Measurements from ENCODE around the gene CTSW. TPM values are rescaled to one million over a fixed set of nuclear protein-coding genes. Genes with fewer than 3 reads are reported as not detected.
A peak's percentile ranks its signal among the peaks of the same experiment; 100 is the strongest.

Gene CTSW
- total and polyA plus RNA-seq, 4 donors: 0.20 to 0.96 (median 0.45) TPM

DNA sequence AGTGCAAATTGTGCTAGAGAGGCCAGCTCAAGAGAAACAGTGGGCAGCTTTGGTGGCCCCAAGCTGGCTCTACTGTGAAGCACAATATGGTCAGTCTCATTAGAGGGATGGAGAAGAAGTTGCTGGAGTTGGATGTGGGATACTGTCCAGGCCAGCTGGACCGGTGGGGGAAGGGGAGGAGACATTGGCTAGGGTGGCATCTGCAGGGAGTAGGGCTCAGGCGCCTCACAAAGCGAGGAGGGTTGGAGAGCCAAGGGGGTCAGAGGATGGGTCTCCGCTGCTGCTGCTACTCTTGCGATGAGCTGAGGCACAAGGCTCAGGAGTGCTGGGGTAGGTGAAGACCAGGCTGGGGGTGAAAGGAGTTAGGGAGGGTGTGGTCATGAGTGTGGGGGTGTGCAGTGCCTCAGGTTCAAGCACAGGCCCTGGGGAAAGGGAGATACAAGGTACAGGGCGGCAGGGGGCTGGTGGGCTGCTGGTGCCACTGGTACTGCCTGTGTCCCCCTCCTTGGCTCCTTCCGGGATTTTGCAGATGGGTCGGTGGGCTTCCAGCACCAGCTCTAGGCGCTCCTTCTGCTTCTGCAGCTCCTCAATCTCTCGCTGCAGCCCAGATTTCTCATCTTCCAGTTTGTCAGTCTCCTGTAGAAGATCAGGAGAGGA is 13.2 kb downstream of the CTSW start:
- Histone ChIP-seq H3K4me3 (ENCODE audit: low read depth, low read length) (no peak overlapping the region), H3K27me3 (ENCODE audit: control insufficient read depth, insufficient read depth, low read length) (peaks cover 18% of the 10 kb centered on the region), H3K4me1 (ENCODE audit: control insufficient read depth, insufficient read depth, low read length) (peaks cover 51% of the 10 kb centered on the region), H3K9me3 (ENCODE audit: control insufficient read depth, insufficient read depth, low read length) (no peaks in the 10 kb centered on the region), H3K27ac (ENCODE audit: low read depth, low read length) (peak overlapping the region; percentile 69), H3K36me3 (ENCODE audit: control insufficient read depth, insufficient read depth, low read length) (peaks cover 2% of the 10 kb centered on the region)
- 77% methylated on average over 6 of the region's 10 CpGs for WGBS (ENCODE audit: insufficient coverage)
- DNase-seq (ENCODE audit: low read depth in 4 of 6, low spot score in 6 of 6): no peak

DNA sequence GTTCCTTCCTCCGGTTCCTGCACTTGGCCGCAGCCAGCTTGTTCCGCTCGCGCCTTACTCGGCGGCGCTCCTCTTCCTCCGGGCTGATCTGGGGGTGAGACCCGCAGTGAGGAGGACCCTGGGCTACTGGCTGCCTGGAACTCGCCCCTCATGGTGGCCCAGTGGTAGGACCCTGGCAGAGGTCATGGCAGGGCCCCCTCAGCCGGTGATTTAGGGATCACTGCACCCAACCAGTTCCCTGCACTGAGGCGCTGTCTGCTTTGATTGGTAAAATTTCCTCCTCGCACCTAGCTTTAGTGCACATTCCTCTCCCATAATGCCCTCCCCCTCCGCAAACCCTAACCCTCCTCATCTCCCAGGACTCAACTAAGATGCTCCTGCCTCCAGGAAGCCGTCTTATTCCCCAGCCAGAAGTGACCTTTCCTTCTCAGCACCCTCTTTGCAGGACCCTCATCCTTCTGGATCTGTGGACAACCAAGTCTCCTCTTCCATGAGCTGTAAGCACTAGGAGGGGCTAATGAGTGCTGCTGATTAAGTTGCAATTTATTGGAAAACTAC is 14.5 kb downstream of the CTSW start:
- WGBS (ENCODE audit: insufficient coverage): 81% methylated on average over 14 of the region's 16 CpGs
- DNase-seq (ENCODE audit: low read depth in 4 of 6, low spot score in 6 of 6): no peak
- Histone ChIP-seq H3K4me3 (ENCODE audit: low read depth, low read length) (no peak overlapping the region), H3K9me3 (ENCODE audit: control insufficient read depth, insufficient read depth, low read length) (no peaks in the 10 kb centered on the region), H3K36me3 (ENCODE audit: control insufficient read depth, insufficient read depth, low read length) (peaks cover 2% of the 10 kb centered on the region), H3K27ac (ENCODE audit: low read depth, low read length) (peak overlapping the region; percentile 67), H3K4me1 (ENCODE audit: control insufficient read depth, insufficient read depth, low read length) (peaks cover 43% of the 10 kb centered on the region), H3K27me3 (ENCODE audit: control insufficient read depth, insufficient read depth, low read length) (peaks cover 30% of the 10 kb centered on the region)

DNA sequence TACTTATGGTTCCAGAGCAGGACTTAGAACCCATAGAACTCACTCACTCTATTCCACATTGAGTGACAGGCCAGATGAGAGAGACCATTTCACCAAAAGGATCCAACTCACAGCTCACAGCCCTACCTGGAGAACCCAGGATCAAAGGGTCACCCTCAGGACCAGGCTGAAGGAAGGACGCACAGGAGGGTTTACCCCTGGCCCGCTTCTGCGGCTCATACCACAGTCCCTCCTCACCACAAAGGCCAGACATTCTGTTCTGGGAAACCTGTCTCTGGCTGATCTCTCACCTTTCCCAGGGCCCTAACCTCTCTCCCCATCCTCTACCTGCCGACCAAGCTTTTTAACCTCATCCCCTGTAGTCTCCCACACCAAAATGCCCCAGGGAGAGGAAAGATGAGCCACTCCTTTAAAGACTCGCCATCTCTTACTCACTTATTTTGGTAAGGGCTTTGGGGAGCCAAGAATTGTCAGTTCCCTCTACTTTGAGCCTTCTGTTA is 15.9 kb downstream of the CTSW start:
- WGBS (ENCODE audit: insufficient coverage): 90% methylated on average over 3 of the region's 5 CpGs
- no peak for DNase-seq (ENCODE audit: low read depth in 4 of 6, low spot score in 6 of 6)
- Histone ChIP-seq H3K36me3 (ENCODE audit: control insufficient read depth, insufficient read depth, low read length) (peaks cover 2% of the 10 kb centered on the region), H3K4me1 (ENCODE audit: control insufficient read depth, insufficient read depth, low read length) (peaks cover 48% of the 10 kb centered on the region), H3K9me3 (ENCODE audit: control insufficient read depth, insufficient read depth, low read length) (no peaks in the 10 kb centered on the region), H3K27ac (ENCODE audit: low read depth, low read length) (no peak overlapping the region), H3K4me3 (ENCODE audit: low read depth, low read length) (no peak overlapping the region), H3K27me3 (ENCODE audit: control insufficient read depth, insufficient read depth, low read length) (peaks cover 44% of the 10 kb centered on the region)

DNA sequence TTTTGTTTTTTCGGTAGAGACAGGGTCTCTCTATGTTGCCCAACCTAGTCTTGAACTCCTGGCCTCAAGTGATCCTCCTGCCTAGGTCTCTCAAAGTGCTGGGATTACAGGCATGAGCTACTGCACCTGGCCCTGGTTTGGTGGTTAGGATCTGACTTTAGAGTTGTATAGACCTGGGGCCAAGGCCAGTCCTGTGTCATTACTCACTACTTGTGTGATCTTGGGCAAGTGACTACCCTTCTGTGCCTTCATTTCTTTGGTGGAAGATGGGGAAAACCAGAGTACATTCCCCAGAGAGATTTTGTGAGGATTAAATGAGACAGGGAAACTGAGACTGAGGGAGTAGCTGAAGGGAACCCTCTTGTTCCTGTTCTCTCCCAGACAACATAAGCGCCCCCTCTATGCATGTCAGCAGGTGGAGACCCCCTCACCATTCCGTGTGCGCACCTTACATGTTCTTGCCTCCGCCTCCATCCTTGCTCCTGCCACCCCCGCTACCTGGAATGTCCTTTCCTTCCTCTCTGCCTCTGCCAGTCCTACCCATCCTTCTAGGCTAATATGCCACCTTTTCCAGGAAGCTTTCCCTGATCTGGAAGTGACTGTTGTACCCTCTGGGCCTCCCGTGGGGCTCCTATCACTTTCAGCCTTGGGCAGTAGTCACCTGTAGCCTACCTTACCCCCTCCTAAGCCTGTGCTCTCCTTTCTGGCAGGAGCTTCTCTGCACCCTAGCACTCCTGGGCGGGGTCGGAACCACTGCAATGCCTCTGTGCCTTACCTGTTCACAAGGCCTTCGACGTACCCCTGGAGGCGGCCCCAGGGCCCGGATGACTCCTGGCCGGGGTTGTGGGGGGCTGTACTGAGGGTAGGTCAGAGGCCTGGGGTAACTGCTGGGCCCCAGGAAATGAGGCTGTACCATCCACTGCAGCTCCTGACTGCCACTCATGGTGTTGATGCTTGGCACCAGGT is 16.7 kb downstream of the CTSW start:
- Histone ChIP-seq H3K4me1 (ENCODE audit: control insufficient read depth, insufficient read depth, low read length) (peaks cover 46% of the 10 kb centered on the region), H3K27me3 (ENCODE audit: control insufficient read depth, insufficient read depth, low read length) (peaks cover 52% of the 10 kb centered on the region), H3K4me3 (ENCODE audit: low read depth, low read length) (no peak overlapping the region), H3K9me3 (ENCODE audit: control insufficient read depth, insufficient read depth, low read length) (no peaks in the 10 kb centered on the region), H3K27ac (ENCODE audit: low read depth, low read length) (no peak overlapping the region), H3K36me3 (ENCODE audit: control insufficient read depth, insufficient read depth, low read length) (peaks cover 2% of the 10 kb centered on the region)
- 86% methylated on average over 14 of the region's 14 CpGs for WGBS (ENCODE audit: insufficient coverage)
- no peak for DNase-seq (ENCODE audit: low read depth in 4 of 6, low spot score in 6 of 6)

DNA sequence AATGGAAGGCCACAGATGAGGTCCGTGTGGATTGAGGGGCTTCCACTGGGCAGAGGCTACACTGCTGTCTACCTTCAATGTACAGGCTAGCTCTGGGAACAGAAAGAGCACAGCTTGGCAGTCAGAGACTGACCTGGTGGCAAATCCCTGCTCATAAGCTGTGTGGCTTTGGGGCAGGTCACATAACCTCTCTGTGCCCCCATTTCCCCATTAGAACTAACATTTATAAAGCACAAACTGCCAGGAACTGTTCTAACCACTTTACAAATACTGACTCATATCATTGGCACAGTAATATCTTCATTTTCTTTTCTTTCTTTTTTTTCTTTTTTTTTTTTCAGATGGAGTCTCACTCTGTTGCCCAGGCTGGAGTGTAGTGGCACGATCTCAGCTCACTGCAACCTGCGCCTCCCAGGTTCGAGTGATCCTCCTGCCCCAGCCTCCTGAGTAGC is 17.4 kb downstream of the CTSW start:
- WGBS (ENCODE audit: insufficient coverage): 94% methylated on average over 4 of the region's 4 CpGs
- H3K4me1 ChIP-seq (ENCODE audit: control insufficient read depth, insufficient read depth, low read length): peaks cover 38% of the 10 kb centered on the region
- no peaks in the 10 kb centered on the region for H3K9me3 ChIP-seq (ENCODE audit: control insufficient read depth, insufficient read depth, low read length)
- no peak overlapping the region for H3K4me3 ChIP-seq (ENCODE audit: low read depth, low read length)
- H3K36me3 ChIP-seq (ENCODE audit: control insufficient read depth, insufficient read depth, low read length): no peaks in the 10 kb centered on the region
- peaks cover 58% of the 10 kb centered on the region for H3K27me3 ChIP-seq (ENCODE audit: control insufficient read depth, insufficient read depth, low read length)
- DNase-seq (ENCODE audit: low read depth in 4 of 6, low spot score in 6 of 6): no peak
- H3K27ac ChIP-seq (ENCODE audit: low read depth, low read length): no peak overlapping the region

DNA sequence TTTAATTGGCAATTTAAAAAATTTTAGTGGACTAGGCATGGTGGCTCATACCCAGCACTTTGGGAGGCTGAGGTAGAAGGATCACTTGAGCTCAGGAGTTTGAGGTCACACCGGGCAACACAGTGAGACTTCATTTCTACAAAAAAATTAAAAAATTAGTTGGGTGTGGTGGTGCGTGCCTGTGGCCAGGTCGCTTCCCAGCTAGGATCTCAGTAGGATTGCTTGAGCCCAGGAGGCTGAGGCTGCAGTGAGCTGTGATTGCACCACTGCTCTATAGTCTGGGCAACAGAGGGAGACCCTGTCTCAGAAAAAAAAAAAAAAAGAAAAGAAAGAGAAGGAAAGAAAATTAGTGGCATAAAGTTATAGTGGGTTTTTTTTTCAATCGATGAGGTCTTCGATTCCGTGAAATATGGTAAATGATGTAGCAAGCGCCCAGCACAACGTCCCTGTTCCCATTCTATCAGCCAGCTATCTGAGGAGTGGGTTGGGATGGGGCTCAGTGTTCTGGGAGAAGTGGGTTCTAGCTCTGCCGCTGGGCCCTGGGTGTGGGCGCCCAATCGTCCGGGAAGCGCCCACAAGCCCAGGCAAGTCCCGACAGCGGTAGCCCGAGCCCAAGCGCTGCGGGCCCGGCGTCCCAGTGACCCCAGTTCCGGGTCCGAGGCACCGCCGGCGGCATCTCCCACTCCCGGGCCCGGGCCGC is 19.2 kb downstream of the CTSW start:
- DNase-seq (ENCODE audit: low read depth in 4 of 6, low spot score in 6 of 6): no peak
- H3K36me3 ChIP-seq (ENCODE audit: control insufficient read depth, insufficient read depth, low read length): no peaks in the 10 kb centered on the region
- H3K27me3 ChIP-seq (ENCODE audit: control insufficient read depth, insufficient read depth, low read length): peaks cover 70% of the 10 kb centered on the region
- no peak overlapping the region for H3K27ac ChIP-seq (ENCODE audit: low read depth, low read length)
- no peak overlapping the region for H3K4me3 ChIP-seq (ENCODE audit: low read depth, low read length)
- peaks cover 21% of the 10 kb centered on the region for H3K4me1 ChIP-seq (ENCODE audit: control insufficient read depth, insufficient read depth, low read length)
- WGBS (ENCODE audit: insufficient coverage): 21% methylated on average over 27 of the region's 28 CpGs
- H3K9me3 ChIP-seq (ENCODE audit: control insufficient read depth, insufficient read depth, low read length): no peaks in the 10 kb centered on the region

DNA sequence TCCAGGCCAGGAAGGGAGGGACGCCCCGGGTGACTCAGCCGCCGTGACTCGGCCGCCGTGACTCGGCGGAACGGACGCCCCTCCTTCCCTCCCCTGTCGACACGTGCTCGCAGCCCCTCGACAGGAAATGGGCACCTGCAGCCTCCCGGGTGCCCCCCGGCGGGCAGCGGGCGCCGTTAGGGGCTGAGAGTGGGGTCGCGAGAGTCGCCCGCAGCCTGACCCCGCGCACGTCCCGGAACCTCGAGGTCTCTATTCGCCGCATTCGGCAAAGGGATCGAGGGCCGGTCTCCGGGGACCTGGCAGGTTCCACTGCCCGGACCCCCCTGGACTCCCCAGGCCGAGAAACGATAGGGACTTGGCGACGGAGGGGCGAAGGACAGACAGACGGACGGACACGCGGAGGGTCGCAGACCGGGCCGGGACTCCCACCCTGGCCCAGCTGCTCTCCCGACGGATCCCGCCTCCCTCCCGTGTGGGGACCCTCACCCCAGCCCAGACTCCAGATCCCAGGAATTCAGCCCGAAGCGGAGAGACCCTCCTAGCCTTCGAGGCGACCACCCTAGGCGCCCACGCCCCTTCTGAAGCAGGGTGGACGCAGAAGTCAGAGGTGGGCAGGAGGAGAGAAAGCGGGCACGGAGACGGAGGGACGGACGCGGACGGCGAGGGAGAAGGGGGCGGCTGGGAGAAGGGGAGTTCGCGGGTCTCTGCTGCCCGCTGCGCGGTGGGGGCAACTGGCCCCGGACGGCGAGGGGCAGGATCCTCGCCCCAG is 19.9 kb downstream of the CTSW start:
- no peak overlapping the region for H3K27ac ChIP-seq (ENCODE audit: low read depth, low read length)
- peaks cover 70% of the 10 kb centered on the region for H3K27me3 ChIP-seq (ENCODE audit: control insufficient read depth, insufficient read depth, low read length)
- no peaks in the 10 kb centered on the region for H3K36me3 ChIP-seq (ENCODE audit: control insufficient read depth, insufficient read depth, low read length)
- DNase-seq (ENCODE audit: low read depth in 4 of 6, low spot score in 6 of 6): no peak
- WGBS (ENCODE audit: insufficient coverage): 2% methylated on average over 74 of the region's 78 CpGs
- H3K9me3 ChIP-seq (ENCODE audit: control insufficient read depth, insufficient read depth, low read length): no peaks in the 10 kb centered on the region
- no peak overlapping the region for H3K4me3 ChIP-seq (ENCODE audit: low read depth, low read length)
- peaks cover 18% of the 10 kb centered on the region for H3K4me1 ChIP-seq (ENCODE audit: control insufficient read depth, insufficient read depth, low read length)

DNA sequence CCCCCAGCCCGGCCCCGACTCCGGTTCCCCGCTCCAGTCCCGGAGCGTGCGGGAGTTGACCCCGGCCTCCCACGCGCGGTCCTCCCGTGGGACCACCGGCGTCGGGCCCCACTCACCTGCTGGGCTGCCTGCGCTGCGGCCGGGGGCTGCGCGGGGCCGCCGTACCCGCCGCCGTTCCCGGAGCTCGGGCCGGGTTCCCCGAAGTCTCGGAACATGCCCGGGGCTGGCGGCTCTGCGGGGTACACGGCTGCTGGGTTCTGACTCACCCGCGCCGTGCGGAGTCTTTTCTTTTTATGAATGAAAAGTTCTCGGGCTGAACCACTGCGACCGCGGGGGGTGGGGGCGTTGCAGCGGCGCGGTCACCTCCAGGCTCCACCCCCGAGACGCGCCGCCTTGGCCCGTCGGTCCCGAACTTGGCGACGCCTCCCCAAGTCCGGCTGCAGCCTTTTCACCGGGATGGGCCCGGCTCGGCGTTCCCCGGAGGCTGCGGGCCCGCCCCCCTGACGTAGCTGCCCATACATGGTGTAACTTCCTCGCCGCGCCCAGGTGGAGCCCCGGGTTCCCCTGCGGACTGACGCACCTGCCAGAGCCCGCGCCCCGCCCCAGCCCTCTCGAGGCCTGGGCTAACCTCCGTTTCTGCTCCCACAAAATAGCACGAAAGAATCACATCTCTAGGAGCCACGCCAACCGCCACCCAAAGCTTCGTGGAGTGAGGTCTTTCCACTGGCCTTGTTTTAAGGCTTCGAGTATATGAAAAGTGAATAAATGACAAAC is 20.7 kb downstream of the CTSW start, which contains the start of gene FOSL1:
TSS of gene FOSL1 (minus strand) at position 264 of the 774 bp plus-strand sequence. CDS start at position 215, 49 bp downstream.
- DNase-seq (ENCODE audit: low read depth in 4 of 6, low spot score in 6 of 6): peak in 2 of 6 donors; percentile 29 to 59
- Histone ChIP-seq H3K4me3 (ENCODE audit: low read depth, low read length) (peak within 1 kb of the TSS; percentile 18), H3K4me1 (ENCODE audit: control insufficient read depth, insufficient read depth, low read length) (peaks cover 18% of the 10 kb centered on the region), H3K27ac (ENCODE audit: low read depth, low read length) (no peak within 1 kb of the TSS), H3K9me3 (ENCODE audit: control insufficient read depth, insufficient read depth, low read length) (no peaks in the 10 kb centered on the region), H3K36me3 (ENCODE audit: control insufficient read depth, insufficient read depth, low read length) (no peaks in the 10 kb centered on the region), H3K27me3 (ENCODE audit: control insufficient read depth, insufficient read depth, low read length) (peaks cover 70% of the 10 kb centered on the region)
- under 1% methylated on average over 72 of the region's 80 CpGs for WGBS (ENCODE audit: insufficient coverage)

Measured in spinal cord (tissue), 10 donors.